ENCODE data around the gene FAM234B.

FAM234B gene

DNA sequence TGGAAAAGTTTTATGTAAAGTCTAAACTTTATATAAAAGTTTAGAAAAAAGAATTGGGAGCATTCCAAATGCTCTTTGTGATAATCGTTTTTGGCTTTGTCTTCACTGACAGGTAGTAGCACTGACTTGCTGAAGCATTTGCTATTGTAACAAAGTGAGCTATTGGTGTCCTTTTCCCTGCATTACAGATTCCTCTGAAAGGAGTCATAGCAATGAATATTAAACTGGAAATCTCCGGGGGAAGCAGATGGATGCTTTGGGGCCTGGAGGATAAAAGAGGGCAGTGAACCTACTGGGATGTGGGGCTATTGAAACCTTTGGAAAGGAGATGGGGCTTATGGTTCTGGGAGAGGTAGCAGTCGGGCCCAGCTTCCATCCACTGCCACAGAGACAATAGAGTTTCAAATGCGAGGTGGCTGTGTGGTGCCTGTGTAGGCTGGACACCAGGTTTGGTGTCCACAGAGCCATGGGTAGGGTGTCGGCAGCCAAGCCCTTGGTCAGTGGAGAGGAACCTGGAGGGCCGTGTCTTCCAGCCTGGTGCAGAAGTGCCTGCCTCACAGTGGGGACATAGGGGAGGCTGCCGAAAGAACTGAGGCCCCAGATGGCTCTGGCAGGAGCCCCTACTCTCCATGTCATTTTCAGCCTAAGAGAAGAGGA, 49.1 kb downstream of the FAM234B start:
- no peak overlapping the region for H3K4me3 ChIP-seq (ENCODE audit: control insufficient read depth, low read depth, low read length)
- DNase-seq (ENCODE audit: low read depth) = no peak
- TF ChIP-seq, protein P1, sequence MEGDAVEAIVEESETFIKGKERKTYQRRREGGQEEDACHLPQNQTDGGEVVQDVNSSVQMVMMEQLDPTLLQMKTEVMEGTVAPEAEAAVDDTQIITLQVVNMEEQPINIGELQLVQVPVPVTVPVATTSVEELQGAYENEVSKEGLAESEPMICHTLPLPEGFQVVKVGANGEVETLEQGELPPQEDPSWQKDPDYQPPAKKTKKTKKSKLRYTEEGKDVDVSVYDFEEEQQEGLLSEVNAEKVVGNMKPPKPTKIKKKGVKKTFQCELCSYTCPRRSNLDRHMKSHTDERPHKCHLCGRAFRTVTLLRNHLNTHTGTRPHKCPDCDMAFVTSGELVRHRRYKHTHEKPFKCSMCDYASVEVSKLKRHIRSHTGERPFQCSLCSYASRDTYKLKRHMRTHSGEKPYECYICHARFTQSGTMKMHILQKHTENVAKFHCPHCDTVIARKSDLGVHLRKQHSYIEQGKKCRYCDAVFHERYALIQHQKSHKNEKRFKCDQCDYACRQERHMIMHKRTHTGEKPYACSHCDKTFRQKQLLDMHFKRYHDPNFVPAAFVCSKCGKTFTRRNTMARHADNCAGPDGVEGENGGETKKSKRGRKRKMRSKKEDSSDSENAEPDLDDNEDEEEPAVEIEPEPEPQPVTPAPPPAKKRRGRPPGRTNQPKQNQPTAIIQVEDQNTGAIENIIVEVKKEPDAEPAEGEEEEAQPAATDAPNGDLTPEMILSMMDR (IDR thresholded peaks at IDR 0.05; ENCODE audit: control insufficient read depth, insufficient read depth, low read depth, low read length, missing control alignments) = no peak

DNA sequence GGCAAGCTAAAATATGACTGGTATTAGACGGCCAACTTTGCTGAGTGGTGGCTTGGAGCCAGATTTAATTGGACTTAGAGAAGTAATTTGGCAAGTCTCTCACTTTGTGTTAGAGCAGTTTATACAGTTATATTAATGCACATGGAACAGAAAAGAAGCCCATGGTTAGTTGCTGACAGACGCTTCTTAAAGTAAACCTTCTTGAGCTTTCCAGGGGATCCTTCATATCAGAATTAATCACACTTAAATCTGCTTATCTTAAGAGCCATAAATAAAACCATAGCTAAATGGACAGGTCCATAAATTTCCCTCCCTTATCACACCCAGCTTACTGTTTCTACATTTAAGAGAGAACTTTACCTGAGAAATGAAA, 49.7 kb downstream of the FAM234B start:
- TF ChIP-seq, protein P1 (IDR thresholded peaks at IDR 0.05; ENCODE audit: control insufficient read depth, insufficient read depth, low read depth, low read length, missing control alignments) = no peak
- no peak overlapping the region for H3K4me3 ChIP-seq (ENCODE audit: control insufficient read depth, low read depth, low read length)
- no peak for DNase-seq (ENCODE audit: low read depth)

DNA sequence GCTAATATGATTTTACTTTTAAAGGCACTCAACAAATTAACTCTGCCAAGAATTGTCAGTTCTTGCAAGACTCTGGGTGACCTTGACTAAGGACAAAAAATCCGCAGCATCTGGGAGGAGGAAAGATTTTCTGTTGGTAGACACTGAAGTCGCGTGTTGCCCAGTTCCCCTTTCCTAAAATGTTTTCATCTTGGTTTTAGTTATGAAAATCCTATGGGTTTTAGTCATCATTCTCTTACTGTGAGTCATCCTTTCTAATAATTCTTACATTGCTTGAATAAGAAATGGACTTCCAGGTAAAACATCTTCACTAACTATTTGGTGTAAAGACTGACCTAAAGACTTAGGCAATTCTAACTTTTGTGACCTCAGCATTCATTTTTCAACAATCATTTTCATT, 50.2 kb downstream of the FAM234B start:
- TF ChIP-seq, protein P1 (IDR thresholded peaks at IDR 0.05; ENCODE audit: control insufficient read depth, insufficient read depth, low read depth, low read length, missing control alignments) = no peak

DNA sequence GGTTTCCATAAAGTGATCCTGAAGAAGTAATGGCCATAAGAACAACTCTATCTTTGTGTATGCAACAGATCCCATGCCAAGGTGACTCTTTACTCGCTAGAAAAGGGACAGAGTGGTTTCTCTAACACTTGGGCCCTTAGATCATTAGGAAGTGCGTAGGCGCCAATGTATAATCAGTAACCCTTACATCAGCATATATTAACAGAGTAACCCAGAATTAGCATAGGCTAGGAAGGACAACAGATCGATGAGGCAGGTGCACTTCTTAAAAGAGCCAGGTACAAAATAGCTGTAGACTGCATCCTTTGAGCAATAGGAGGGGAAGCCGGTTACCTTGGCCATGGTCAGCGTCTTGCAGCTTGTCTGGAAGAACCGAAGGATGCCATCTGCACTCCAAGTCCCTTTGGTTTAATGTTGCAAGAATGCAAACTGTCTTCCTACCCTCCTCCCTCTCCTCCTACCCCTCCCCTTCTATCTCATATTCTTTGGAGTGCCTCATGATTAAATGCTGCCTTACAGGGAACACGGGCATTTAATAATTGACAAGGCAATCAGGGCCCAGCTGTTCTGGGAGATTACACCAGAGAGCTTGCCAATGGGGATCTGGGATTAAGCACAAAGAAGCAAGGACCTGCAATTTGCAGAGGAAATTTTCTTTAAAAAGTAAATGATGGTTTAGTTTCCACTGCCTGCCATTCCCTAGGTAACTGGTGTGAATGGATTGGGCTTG, 51.2 kb downstream of the FAM234B start:
- no peak overlapping the region for H3K4me3 ChIP-seq (ENCODE audit: control insufficient read depth, low read depth, low read length)

More for the DNA sequence above, 50.2 kb downstream of the FAM234B start:
- no peak for DNase-seq (ENCODE audit: low read depth)
- no peak overlapping the region for H3K4me3 ChIP-seq (ENCODE audit: control insufficient read depth, low read depth, low read length)

DNA sequence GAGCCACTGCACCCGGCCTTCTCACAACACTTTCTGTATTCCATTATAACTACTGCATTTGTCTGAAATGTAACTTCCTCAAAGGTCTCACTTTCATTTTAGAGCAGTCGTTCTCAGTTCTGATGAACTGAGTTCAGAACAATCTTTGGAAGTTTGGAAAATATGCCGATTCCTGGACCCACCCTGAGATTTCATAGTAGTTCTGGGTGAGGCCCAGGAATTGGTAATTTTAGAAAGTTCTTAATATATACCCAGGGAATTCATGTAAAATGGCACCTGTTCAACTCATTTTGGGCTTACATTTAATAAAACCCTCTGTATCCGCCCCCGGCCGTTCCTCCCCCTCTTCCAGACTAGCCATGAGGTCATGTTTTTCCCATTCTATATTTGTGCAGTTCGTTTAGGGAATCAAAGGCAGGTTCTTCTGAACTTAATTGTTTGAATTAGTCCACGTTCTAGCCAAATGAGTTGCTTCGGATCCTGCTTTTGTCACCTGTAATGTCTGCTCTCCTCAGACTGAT, 53.4 kb downstream of the FAM234B start:
- no peak for DNase-seq (ENCODE audit: low read depth)
- H3K4me3 ChIP-seq (ENCODE audit: control insufficient read depth, low read depth, low read length) = peak overlapping the region; percentile 30
- TF ChIP-seq, protein P1 (IDR thresholded peaks at IDR 0.05; ENCODE audit: control insufficient read depth, insufficient read depth, low read depth, low read length, missing control alignments) = no peak

More for the DNA sequence above, 51.2 kb downstream of the FAM234B start:
- DNase-seq (ENCODE audit: low read depth) = no peak
- TF ChIP-seq, protein P1 (IDR thresholded peaks at IDR 0.05; ENCODE audit: control insufficient read depth, insufficient read depth, low read depth, low read length, missing control alignments) = no peak

DNA sequence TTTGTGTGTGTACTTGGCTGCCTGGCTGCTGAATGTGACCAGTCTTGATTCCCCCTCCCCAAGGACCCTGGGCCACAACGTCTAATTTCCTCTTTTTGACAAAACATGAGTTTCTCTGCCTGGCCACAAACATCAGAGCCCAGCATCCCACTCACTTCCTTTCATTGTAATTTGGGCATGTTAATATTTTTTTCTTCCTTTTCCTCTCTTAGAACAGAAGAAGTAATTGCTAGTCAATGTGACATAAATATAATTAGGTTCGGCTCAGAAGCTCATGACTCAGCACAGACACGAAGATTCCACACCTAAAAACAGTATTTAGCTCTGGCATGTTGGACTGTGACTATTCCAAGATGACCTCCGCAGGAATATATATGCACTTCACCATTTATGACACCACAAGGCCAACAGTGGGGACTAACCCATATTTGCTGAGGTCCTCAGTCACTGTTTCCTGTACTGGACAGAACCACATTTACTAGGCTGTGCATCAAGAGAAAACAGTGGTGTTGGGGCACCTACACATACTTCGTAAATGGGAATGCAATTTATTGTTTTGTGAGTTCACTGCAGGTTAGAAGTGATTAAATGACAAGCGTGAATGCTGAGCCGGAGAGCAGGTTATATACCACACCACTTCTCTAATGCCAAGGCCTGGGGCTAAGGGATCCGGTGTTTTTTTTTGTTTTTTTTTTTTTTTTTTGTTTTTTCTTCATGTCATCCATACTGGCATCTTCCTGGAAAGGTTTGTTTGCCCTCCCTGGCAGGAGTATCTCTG, 55.1 kb downstream of the FAM234B start:
- no peak for DNase-seq (ENCODE audit: low read depth)
- H3K4me3 ChIP-seq (ENCODE audit: control insufficient read depth, low read depth, low read length) = no peak overlapping the region
- TF ChIP-seq, protein P1 (IDR thresholded peaks at IDR 0.05; ENCODE audit: control insufficient read depth, insufficient read depth, low read depth, low read length, missing control alignments) = no peak
